ENCODE results near the gene SMIM20.
"Not testable (repeated sequence)": the region's sequence is repeated elsewhere in the genome, so short reads cannot be mapped to it uniquely, and the experiment has no call there.

The SMIM20 gene

DNA sequence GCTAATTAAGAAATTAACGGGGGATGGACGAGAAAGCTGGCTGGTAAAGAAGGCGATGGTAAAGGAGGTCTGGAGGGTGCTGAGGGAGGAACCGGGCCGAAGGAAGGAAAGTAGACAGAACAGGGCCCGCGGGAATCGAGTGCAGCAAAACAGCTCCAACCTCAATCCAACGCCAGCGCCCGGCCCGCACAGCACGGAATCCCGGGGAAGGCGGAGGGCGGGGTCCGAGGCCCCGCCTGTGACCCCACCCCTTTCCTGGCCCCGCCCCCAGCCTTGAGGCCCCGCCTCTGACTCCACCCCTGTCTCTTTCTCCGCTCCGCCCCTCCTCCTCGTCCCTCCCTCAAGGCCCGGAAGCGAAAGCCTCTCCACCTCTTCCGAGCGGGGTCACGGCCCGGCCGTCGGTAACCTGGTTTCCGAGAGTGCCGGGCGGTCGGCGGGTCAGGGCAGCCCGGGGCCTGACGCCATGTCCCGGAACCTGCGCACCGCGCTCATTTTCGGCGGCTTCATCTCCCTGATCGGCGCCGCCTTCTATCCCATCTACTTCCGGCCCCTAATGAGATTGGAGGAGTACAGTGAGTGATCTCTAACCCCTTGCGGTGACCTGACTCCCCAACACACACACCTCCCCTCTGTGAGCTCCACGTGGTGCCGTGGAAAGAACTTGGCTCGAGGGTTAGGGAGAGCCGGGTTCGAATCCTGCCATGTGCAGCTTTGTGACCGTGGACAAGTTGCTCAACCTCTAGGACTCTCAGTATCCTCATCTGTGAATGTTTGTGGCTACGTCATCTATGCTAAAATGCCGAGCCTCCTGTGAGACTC, at the start of gene SMIM20:
Gene SMIM20, plus strand, starts transcription at position 370 of the 819 bp plus-strand sequence. Its CDS starts 94 bp downstream, at position 464.
- DNase-seq (ENCODE audit: low read depth), result peak; percentile 74

DNA sequence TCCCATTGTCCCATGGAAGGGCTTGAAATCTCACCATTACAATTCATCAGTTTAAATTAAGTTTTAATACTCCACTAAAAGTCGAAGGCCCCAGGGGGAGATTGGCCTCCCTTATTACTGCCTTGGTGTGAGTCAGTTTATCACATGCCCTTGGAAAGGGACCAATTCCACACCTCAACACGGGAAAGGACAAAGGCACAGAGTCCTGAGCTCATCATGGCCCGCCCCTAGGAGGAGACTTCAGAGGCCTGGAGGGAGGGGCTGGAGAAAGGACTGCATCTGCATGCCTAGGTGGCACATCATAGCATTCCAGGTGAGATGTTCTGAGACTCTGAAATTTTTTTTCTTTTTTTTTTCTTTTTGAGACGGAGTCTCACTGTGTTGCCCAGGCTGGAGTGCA, 48.4 kb upstream of the SMIM20 start:
- no peak for DNase-seq (ENCODE audit: low read depth)

DNA sequence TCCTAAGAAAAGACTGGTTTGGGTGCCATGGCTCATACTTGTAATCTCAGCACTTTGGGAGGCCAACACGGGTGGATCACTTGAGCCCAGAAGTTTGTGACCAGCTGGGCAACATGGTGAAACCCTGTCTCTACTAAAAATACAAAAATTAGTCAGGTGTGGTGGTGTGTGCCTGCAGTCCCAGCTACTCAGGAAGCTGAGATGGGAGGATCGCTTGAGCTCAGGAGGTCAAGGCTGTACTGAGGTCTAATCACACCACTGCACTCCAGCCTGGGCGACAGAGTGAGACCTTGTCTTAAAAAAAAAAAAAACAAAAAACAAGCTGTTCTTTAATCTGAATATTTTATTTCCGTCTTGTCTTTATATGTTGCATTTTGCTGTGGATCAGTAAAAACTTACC, 47.6 kb upstream of the SMIM20 start:
- not testable (repeated sequence) for DNase-seq (ENCODE audit: low read depth)

DNA sequence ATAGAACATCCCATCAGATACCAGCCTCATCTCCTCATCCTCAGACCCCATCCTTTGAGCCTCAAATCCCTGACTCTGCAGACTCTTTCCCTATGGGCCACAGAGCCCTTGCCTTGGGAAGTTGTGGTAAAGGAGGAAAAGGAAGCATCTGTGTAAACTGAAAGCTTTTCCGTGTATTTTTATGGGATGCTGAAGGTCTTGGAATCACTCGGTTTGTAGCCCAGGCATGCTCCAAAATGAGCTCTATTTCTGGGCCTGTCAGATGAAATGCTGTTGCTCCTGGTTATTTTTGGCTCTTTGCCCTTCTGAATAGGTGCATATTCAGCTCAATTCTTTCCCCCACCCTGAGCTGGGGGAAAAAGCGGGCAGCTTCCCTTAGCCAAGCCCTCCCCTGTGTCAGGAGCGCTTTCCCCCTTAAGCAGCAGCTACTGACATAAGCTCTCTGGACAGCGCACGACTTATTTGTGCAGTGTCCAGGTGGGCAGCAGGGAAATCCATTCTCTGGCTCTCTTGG, 46.2 kb upstream of the SMIM20 start:
- no peak for DNase-seq (ENCODE audit: low read depth)

DNA sequence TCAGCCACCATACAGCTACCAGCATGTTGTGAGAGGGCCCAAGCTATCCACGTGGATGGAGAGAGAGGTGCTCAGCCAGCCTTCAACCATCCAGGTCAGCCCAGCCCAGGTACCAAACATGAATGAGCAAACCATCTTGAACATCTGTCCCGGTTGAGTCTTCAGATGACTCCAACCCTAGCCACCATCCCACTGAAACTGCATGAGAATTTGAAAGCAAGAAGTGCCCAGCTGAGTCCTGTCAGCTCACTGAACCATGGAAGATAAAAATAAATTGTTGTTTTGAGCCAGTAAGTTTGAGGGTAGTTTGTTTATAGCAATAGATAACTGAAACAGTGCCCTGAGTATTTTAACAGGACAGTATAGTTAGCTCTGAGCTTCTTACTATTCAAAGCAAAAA, 43.9 kb upstream of the SMIM20 start:
- no peak for DNase-seq (ENCODE audit: low read depth)

DNA sequence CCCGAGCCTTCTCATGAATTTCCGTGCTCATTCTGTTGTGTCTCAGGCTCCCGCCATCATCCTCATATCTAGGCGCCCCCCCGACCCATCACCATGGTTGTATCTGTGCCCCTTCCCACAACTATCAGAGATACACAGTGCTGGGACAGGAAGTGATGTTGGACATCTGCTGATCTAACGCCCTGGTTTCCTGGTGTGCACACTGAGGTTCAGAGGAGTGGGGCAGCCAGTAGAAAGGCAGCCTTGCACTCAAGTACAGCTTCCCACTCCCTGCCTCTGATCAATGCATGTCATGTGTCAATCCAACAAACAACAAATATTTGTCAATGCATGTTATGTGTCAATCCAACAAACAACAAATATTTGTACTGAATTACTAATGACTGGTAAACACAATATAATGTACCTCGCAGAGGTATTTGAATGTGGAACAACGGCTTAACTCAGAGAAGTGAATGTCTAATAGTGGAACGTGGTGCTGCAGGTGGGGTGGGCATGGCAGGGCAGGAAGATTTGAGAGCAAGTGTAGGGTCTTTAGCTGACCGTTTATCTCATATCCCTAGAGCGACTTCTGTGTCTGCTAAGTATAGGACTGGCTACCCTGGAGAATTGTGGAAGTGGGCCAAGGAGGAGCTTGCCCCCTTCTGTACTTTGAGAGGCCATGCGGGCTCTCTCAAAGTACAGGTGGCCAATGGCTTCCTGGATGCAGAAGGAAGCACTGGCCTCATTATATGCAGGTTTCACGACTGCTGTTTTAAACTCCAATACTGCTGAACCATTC, 41.0 kb upstream of the SMIM20 start:
- DNase-seq (ENCODE audit: low read depth), result no peak

DNA sequence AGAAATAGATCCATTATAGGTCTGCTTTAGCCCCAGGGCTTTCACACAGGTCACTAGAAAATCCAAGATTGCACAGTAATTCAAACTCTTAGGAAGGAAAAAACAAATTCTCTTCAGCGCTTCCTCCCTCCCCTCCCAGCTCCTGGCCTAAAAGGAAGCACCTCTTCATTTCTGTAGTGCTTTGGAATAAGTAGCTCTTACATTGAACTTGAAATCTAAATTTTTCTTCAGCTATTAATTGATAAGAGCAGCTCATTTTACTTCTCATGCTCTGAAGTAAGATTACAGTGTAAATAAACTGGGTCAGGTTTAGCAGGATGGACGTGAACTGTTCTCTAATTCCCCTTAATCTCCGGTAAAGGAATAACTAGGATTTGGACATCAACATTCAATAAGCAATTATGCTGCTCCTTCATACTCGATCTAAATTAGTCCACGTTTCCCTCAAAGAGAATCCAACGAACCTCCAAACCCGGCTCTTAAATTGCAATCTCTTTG, 40.3 kb upstream of the SMIM20 start:
- no peak for DNase-seq (ENCODE audit: low read depth)

DNA sequence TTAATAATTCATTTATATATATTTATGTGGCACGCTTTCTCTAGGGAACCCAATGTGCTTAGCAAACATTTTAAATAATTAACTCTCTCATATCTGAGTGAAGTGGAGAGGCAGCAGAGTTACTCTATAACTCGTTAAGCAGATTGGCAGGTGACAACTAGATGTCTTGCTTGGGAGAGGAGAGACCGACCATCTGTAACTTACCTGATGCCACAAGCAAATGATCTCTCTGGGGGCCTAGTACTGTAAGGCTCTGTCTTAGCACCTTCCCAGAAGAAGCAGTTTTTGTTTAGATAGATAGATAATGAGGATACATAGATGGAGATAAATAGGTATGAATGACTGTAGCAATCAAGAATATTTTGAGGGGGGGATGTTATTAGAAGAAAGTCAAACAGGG, 39.4 kb upstream of the SMIM20 start:
- DNase-seq (ENCODE audit: low read depth), result no peak

DNA sequence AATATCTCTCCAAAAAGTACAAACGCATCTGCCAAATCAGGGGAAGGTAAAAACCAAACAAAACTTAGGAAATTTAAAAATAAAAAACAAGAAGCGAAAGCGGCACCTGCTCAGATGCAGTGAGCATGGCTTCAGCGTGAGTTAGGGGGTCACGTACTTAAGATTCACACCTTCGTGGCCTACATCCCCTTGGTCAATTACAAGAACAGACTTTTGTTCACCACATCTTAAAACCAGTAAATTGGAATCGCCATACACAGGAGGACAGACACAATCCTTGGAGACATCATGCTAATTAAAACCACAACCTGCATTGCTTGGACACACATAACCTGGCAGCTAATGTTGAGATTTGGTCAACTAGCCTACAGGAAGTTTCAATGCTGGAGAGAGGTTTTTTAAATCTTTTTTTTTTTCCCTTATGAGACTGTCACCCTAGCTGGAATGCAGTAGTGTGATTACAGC, 38.7 kb upstream of the SMIM20 start:
- no peak for DNase-seq (ENCODE audit: low read depth)

DNA sequence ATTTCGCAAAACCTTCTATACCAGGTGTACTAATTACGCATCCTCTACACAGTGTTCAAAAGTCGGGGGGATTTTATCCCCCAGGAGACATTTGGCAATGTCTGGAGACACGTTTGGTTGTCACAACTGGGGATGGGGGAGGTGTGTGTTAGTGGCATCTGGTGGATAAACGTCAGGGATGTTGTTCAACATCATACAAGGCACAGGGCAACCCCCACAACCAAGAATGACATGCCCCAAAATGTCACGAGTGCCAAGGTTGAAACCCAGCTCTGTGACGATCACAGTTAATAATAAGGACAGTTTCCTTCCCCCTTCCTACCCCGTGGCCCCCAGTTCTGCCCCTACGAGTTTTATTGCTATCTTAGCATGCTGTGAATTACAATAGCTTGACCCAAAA, 35.3 kb upstream of the SMIM20 start:
- no peak for DNase-seq (ENCODE audit: low read depth)

DNA sequence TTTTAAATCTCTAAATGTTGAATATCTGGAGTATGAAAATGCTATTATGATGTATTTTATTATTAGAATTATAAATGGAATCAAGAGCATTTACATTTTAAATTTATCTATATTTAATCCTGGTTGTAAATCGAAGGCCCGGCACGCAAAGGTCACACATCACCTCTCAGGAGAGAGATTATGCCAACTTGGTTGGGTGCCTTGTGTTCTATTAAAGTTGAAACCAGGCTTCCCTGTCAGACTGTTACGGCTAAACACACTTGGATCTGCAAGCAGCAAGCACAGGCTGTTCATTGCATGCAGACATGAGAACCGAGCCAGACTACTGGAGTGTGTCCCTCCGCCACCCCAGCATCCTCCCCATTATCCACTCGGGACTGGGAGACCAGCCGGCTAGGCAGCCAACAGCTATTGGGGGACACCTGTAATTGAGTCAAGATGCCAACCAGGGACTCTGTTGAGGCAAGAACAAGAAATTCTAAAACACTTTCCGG, 34.9 kb upstream of the SMIM20 start:
- no peak for DNase-seq (ENCODE audit: low read depth)

DNA sequence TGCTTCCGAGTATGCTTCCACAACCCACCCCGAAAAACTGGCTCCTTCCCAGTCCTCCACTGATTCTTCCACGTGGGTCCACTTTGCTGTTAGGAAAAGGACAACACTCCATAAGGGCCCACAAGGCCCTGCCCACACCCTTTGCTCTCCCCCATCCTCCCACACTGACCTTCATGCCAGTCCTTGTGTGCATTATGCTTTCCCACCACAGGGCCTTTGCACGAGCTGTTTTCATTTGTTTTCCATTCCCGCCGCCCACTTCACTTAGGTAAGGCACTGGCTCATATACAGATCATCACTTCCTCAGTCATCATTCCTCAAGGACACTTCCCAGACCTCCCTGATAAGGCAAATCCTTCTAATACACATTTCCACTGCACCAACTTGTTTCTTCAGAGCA, 34.4 kb upstream of the SMIM20 start:
- no peak for DNase-seq (ENCODE audit: low read depth)

DNA sequence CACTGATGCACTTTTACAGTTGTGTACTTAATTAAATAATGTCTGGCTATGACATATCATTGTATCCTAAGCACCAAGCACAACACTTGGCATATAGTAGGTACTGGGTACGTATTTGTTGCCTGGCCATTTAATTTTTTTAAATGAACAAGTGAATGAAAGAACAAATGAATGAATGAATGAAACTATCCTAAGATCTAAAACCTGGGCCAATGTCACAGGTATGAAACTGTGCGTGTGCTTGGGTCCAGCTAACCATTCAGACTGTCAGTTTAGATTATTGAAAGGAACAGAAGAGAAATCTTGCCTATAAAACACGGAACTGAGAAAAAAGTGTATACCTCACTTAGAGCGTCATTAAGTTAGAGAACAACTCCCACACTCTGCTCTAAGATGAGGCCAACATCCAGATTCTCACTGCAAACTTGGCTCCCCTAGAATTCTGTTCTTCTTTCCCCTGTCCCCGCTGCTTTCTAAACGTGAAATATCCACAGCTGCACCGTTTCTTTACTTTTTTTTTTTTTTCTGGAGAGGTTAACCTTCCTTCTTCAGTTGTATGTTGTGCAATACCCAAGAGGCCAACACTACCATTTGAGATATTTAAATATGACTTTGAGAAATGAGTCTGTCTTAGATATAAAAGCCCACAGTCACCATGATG, 33.9 kb upstream of the SMIM20 start:
- DNase-seq (ENCODE audit: low read depth), result no peak

DNA sequence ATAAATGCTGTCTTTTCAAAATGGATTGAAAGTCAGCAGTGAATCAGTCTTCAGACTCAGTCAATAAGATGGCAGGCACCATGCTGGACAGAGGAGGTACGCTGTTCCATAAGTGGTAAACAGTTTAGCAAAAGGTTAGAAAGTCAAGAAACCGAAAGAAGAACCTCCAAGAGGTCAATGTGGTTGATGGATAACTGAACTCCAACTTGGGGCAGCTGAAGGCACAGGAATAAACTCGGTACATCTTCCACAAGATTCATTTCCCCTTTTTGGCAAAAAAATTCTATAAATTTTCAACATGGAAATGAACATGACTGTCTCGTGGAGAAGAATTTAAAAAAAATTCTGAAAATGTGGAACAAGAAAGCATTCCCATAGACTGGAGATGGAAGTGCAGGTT, 32.8 kb upstream of the SMIM20 start:
- DNase-seq (ENCODE audit: low read depth), result no peak

DNA sequence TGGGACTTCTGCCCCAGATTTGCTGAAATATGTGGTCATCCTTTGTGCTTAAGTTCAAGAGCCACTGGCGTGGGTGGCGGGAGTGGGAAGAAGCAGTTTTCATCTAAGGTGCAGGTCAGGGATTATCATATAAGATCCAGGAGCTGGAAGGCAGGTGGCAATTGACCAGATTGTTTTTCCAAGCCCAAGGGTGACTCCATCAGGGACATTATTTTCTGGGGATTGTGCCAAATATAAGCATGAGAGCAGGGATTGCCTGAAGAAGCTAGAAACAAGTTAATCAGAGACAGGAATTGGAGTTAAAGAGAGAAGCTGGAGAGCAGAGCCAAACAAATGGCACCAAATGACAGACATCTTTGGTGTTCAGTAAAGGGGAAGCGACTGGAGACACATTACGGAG, 31.8 kb upstream of the SMIM20 start:
- no peak for DNase-seq (ENCODE audit: low read depth)

DNA sequence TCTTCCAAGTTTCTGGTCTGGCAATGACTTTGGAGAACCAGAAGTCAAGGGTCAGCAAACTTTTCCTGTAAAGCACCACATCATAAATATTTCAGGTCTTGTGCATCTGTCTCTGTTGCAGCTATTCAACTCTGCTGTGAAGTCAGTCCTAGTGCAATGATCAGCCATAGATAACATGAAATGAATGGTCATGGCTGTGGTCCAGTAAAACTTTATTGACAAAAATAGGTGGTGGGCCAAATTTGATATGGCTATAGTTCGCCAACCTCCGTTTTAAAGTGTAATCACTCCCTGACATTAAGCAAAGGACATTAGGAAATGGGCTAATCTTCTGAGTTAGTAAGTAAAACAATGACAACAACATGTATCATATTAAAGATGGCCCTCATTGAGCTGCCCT, 30.5 kb upstream of the SMIM20 start:
- no peak for DNase-seq (ENCODE audit: low read depth)

DNA sequence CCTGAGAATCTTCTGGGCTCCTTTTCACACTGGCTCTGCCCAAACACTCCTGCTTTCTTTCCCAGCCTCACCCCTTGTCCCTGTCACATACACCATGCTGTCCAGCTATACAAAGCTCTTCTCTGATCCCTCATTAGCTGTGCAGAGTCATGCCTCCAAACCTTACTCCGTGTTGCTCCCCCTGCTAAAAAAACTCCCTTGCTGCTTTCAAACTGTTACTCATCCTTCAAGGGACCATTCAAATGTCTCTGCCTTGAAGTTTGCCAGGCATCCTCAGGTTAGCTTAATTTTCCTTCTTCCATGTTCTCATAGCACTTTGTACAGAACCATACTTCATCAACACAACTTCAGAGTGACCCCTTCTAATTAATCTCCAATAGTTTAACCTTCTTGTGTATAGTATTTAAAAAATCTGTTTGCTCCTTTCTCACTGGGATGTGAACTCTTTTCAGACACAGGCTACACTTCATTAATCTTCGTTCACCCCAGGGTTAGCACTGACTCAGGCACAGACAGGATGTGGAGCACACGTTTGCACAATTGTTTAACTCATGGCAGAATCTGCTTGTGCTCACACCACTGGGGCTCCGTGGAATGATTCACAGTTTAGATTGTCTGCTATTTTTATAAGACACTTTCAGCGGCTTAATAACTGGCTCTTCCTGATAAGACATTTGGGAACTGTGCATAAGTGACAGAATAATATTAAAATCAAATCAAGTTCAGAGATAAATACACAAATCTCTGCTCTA, 29.8 kb upstream of the SMIM20 start:
- peak; percentile 22 for DNase-seq (ENCODE audit: low read depth)

DNA sequence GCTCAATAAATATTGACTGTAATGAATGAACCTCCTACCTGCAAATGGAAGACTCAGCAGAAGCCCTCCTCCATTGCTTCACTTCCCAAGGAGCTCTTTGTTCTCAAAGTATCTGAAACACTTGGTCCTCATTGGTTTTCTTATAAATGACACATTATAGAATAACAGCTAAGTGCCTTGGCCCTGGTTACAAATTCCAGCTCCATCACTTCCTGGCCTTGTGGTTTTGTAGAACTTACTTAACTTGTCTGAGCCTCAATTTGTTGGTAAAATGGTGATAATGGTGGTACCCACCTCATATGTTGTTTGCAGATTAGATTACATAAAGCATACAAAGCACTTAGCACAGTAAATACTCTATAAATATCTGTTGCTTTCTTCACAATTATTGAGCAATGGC, 25.2 kb upstream of the SMIM20 start:
- no peak for DNase-seq (ENCODE audit: low read depth)

DNA sequence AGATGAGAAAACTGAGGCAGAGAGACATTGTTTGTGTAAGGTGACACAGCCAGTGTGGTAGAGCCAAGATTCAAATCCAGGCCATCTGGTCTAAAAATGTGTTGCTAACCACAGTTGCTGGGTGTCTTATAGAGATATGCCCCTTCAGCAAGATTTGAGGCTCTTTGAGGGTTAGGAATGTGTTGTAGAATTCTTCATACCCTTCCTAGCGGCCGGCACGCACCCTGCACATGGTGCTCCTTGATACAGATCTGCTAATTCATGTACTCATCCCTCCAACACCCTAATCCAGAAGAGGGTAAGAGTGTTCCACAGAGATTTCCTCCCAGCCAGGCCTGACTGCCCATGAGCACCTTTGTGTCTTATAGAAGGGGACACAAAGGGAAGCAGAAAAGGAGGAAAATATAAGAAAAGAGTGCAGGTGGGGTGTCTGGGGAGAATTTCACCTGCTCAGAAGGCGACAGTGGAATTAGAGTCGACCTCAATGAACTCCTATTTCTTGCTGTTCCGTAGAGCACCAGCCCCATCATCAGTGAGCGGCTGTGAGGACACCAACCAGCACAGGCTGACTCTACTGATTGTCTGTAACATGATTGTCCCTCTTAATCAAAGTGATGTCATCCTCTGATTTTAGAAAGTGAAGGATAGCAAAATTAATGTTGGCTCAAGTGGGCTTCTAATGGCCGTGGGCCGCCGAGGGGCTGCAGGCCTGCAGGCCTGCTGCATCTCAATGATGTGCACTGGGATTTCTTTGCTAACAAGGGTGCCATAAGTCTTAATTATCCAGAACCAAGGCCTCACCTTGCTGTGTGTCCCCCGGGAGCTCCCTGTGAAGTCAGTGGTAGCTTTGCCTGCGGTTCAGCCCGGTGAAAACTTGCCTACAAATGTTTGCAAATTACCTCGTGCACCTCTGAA, 24.2 kb upstream of the SMIM20 start:
- no peak for DNase-seq (ENCODE audit: low read depth)

All from GM04504 (cell line).